Lung (tissue), 12 donors: ENCODE data around the gene LOXL1. TPM values are rescaled to one million over a fixed set of nuclear protein-coding genes. Genes with fewer than 3 reads are reported as not detected.
A peak's percentile ranks its signal among the peaks of the same experiment; 100 is the strongest.

Source experiments
- ATAC-seq: fragments of 200-7000 bp; cut with Tn5 transposase; one replicate; pipeline ENCODE4 v1.9.1; 2020; ENCODE audit warnings: moderate number of reproducible peaks; ENCODE audit not compliant: insufficient read depth, low FRiP score
- DNase-seq, 3 donors: peaks; one replicate each; pipeline ENCODE4 v3.0.0-alpha.2; 2013 to 2017
- H3K27ac ChIP-seq, 2 donors: one replicate each; pipeline ENCODE4 v1.5.1; 2013; ENCODE audit warnings: mild to moderate bottlenecking in 2 of 2, moderate library complexity in 2 of 2, control low read depth in 1 of 2, inconsistent platforms in 1 of 2, low read depth in 1 of 2, low read length in 1 of 2
- H3K27me3 ChIP-seq, 3 donors: one replicate each; pipeline ENCODE4 v1.5.1; 2013; ENCODE audit warnings: low read length in 2 of 3; ENCODE audit not compliant: control insufficient read depth in 3 of 3, insufficient read depth in 3 of 3
- H3K36me3 ChIP-seq, 4 donors: one replicate each; pipeline ENCODE4 v1.5.1; 2013; ENCODE audit warnings: low read length in 4 of 4, mild to moderate bottlenecking in 1 of 4, moderate library complexity in 1 of 4; ENCODE audit not compliant: control insufficient read depth in 4 of 4, insufficient read depth in 4 of 4
- H3K4me1 ChIP-seq, 5 donors: one replicate each; pipeline ENCODE4 v1.5.1; 2013; ENCODE audit warnings: low read length in 5 of 5, mild to moderate bottlenecking in 2 of 5, moderate library complexity in 1 of 5; ENCODE audit not compliant: control insufficient read depth in 5 of 5, insufficient read depth in 5 of 5
- H3K4me3 ChIP-seq: one replicate; pipeline ENCODE4 v1.5.1; 2013; ENCODE audit warnings: mild to moderate bottlenecking, control low read depth, moderate library complexity
- H3K9ac ChIP-seq, 2 donors: one replicate each; pipeline ENCODE4 v1.5.1; 2013; ENCODE audit warnings: low read length in 2 of 2, control low read depth in 1 of 2; ENCODE audit not compliant: insufficient read depth in 1 of 2
- H3K9me3 ChIP-seq, 4 donors: one replicate each; pipeline ENCODE4 v1.5.1; 2013; ENCODE audit warnings: low read length in 3 of 4, mild to moderate bottlenecking in 1 of 4, moderate library complexity in 1 of 4; ENCODE audit not compliant: control insufficient read depth in 4 of 4, insufficient read depth in 3 of 4
- CTCF ChIP-seq: IDR thresholded peaks from 2 replicates; pipeline ENCODE4 v1.5.1; 2012; ENCODE audit warnings: mild to moderate bottlenecking; ENCODE audit errors: control extremely low read depth, extremely low read depth
- WGBS, 2 donors: extraction: QIAGEN DNeasy Blood & Tissue Kit; methylation state at CpG; one replicate each; pipeline ENCODE4 v1.1.7; 2013; 5-methylcytosine and 5-hydroxymethylcytosine counted together
- polyA plus RNA-seq, 2 donors: library from polyadenylated mRNA; stranded (reverse); fragments of 200-250 nt; gene quantifications; one replicate each; pipeline ENCODE4 v1.2.1, GENCODE V29; 2013
- total RNA-seq, 2 donors: library from RNA; depleted of rRNA in 1 of 2; stranded (reverse); fragments of >200 nt in 1 of 2; gene quantifications; one replicate each; pipeline ENCODE4 v1.2.1, GENCODE V29; 2014 to 2021
- donor health status: control.
- donor health status: control.
- donor health status: Bipolar disorder and iron deficiency.
- donor health status: healthy.
- donor health status: DM: yes; HTN: yes; CAD: no.

Gene LOXL1
- total and polyA plus RNA-seq, 4 donors: 9.4 to 25.3 (median 14.3) TPM

- Histone ChIP-seq H3K36me3 (no peaks in the 10 kb centered on the region), H3K9me3 (no peaks in the 10 kb centered on the region), H3K27me3 (no peaks in the 10 kb centered on the region), H3K4me3 (no peak overlapping the region), H3K4me1 (peaks cover 0 to 8% (median 3%) of the 10 kb centered on the region in 5 donors), H3K27ac (no peak overlapping the region), H3K9ac (peak overlapping the region in 1 of 2 donors; percentile 25)
- ATAC-seq (peak; percentile 83), DNase-seq (peak; percentile 81 to 84 (median 82))
- 3 to 7% methylated on average over 11 of the region's 11 CpGs for WGBS, 2 donors
- peak; percentile 97 for TF ChIP-seq CTCF
These were observed 38.5 kb downstream of the LOXL1 start for GRCh38 chr15:73964736-73965093.

GRCh38 chr15:73965094-73965757 lies 39.0 kb downstream of the LOXL1 start:
- 35 to 37% methylated on average over 13 of the region's 13 CpGs for WGBS, 2 donors
- Histone ChIP-seq H3K27ac (no peak overlapping the region), H3K4me3 (no peak overlapping the region), H3K36me3 (no peaks in the 10 kb centered on the region), H3K4me1 (peaks cover 0 to 8% (median 3%) of the 10 kb centered on the region in 5 donors), H3K9ac (peak overlapping the region in 1 of 2 donors; percentile 25), H3K9me3 (no peaks in the 10 kb centered on the region), H3K27me3 (no peaks in the 10 kb centered on the region)
- peak in 1 of 3 donors; percentile 10 for DNase-seq
- no peak for TF ChIP-seq CTCF
- no peak for ATAC-seq

- no peaks in the 10 kb centered on the region for H3K27me3 ChIP-seq
- H3K9ac ChIP-seq: no peak overlapping the region
- DNase-seq (no peak), ATAC-seq (no peak)
- 36 to 40% methylated on average over 2 of the region's 2 CpGs for WGBS, 2 donors
- H3K4me3 ChIP-seq: no peak overlapping the region
- H3K4me1 ChIP-seq: peaks cover 0 to 8% (median 3%) of the 10 kb centered on the region in 5 donors
- no peak for TF ChIP-seq CTCF
- H3K27ac ChIP-seq: no peak overlapping the region
- no peaks in the 10 kb centered on the region for H3K36me3 ChIP-seq
- no peaks in the 10 kb centered on the region for H3K9me3 ChIP-seq
These were observed 39.5 kb downstream of the LOXL1 start for GRCh38 chr15:73965758-73966113.

GRCh38 chr15:73968461-73968860 lies 42.2 kb downstream of the LOXL1 start:
- ATAC-seq (no peak), DNase-seq (no peak)
- H3K4me1 ChIP-seq: peaks cover 0 to 8% (median 3%) of the 10 kb centered on the region in 5 donors
- no peak overlapping the region for H3K4me3 ChIP-seq
- H3K27ac ChIP-seq: no peak overlapping the region
- H3K27me3 ChIP-seq: no peaks in the 10 kb centered on the region
- no peak for TF ChIP-seq CTCF
- WGBS, 2 donors: 94 to 98% methylated on average over 3 of the region's 3 CpGs
- no peaks in the 10 kb centered on the region for H3K9me3 ChIP-seq
- no peak overlapping the region for H3K9ac ChIP-seq
- H3K36me3 ChIP-seq: no peaks in the 10 kb centered on the region
